ENCODE measurements around the gene C2orf42. TPM values are rescaled to one million over a fixed set of nuclear protein-coding genes. Genes with fewer than 3 reads are reported as not detected.

C2orf42 gene
- total and polyA plus RNA-seq, 2 of the 4 experiments (the other 2 are of a cell fraction) = 7.5 to 31.5 TPM

- BruUV-seq (replicated peaks) = no TSS peak
- POLR2A ChIA-PET (ENCODE audit: unreplicated experiment) = no interaction called here
- CTCF ChIA-PET = interaction anchor here (0.5 kb wide), 1 partner anchor 14 kb away, joined by 3 read pairs; no protein-coding TSS in a partner anchor
- Histone ChIP-seq H2AFZ (replicated peaks; ENCODE audit: low read length, poor library complexity) (no peak overlapping the region), H3K14ac (replicated peaks; ENCODE audit: low read depth, low read length) (no peak overlapping the region), H3K36me3 (ENCODE audit: control insufficient read depth, insufficient read depth, low read length) (peaks cover 10% of the 10 kb centered on the region), H4K20me1 (ENCODE audit: insufficient read depth, low read length) (0 out of 2 replicates have a peak, but pooled peaks cover 3% of the 10 kb centered on the region), H2BK120ac (ENCODE audit: low read depth, low read length) (no peak overlapping the region), H3K4me2 (ENCODE audit: low read depth, low read length) (no peak overlapping the region), H2AK5ac (ENCODE audit: low read depth, low read length) (no peak overlapping the region), H3K9me3 (ENCODE audit: control insufficient read depth, insufficient read depth, low read length) (no peaks in the 10 kb centered on the region), H3K18ac (ENCODE audit: low read depth, low read length) (no peak overlapping the region), H3K27ac (ENCODE audit: insufficient read depth, low read length) (no peak overlapping the region), H3K56ac (ENCODE audit: extremely low read depth, insufficient read depth, low read length) (no peak overlapping the region), H2AK9ac (replicated peaks; ENCODE audit: low read depth, low read length, poor library complexity) (no peak overlapping the region), H3K9me1 (ENCODE audit: insufficient read depth, low read length) (peaks cover 6% of the 10 kb centered on the region; the same call in 1 of the 2 replicates), H4K5ac (ENCODE audit: low read depth, low read length) (no peak overlapping the region), H3K23ac (ENCODE audit: low read depth, low read length) (no peak overlapping the region), H4K91ac (ENCODE audit: insufficient read depth, low read depth, low read length) (no peak overlapping the region), H4K8ac (ENCODE audit: low read depth in 2 of 2, low read length in 2 of 2) (no peak overlapping the region), H2BK5ac (ENCODE audit: low read depth, low read length, poor library complexity, severe bottlenecking) (no peak overlapping the region), H3K79me1 (ENCODE audit: low read depth in 1 of 2, low read length in 2 of 2) (peaks cover 0 to 16% of the 10 kb centered on the region in 2 experiments; a peak in 3 of 4 replicates), H3K27me3 (ENCODE audit: control insufficient read depth, insufficient read depth, low read length) (no peaks in the 10 kb centered on the region), H3K9ac (ENCODE audit: low read depth, low read length) (no peak overlapping the region), H3K4me1 (ENCODE audit: control insufficient read depth, insufficient read depth, low read length) (peaks cover 2% of the 10 kb centered on the region; the same call in 1 of the 2 replicates), H3K4me3 (ENCODE audit: insufficient read depth, low read depth, low read length) (no peak overlapping the region), H2BK15ac (ENCODE audit: low read depth, low read length) (no peak overlapping the region), H3K4ac (ENCODE audit: low read depth, low read length) (no peak overlapping the region), H2BK20ac (ENCODE audit: low read depth, low read length) (no peak overlapping the region)
- WGBS, 2 experiments (ENCODE audit: extremely low coverage in 2 of 2, insufficient read length in 1 of 2) = no CpG with 5 or more reads among the region's 4 CpGs
- intact Hi-C loops (cut with micrococcal nuclease) = no loop called here
- DNase-seq (no peak), ATAC-seq (ENCODE audit: low read depth) (no peak)
- TF ChIP-seq CEBPB (IDR thresholded peaks at IDR 0.05; ENCODE audit: low read depth, low read length) (no peak), USF2 (IDR thresholded peaks at IDR 0.05; ENCODE audit: low read depth, low read length) (no peak), MAFK (IDR thresholded peaks at IDR 0.05; ENCODE audit: low read depth, low read length) (no peak), FOS (IDR thresholded peaks at IDR 0.05; ENCODE audit: low read depth, low read length) (no peak), MXI1 (IDR thresholded peaks at IDR 0.05; ENCODE audit: borderline replicate concordance, low read depth, low read length) (no peak), NFE2L2 (IDR thresholded peaks at IDR 0.05; ENCODE audit: low read depth, low read length) (no peak), BHLHE40 (IDR thresholded peaks at IDR 0.05; ENCODE audit: low read depth, low read length) (no peak), RCOR1 (IDR thresholded peaks at IDR 0.05; ENCODE audit: insufficient replicate concordance, low read length) (no peak)
- TF ChIP-seq, protein P1, sequence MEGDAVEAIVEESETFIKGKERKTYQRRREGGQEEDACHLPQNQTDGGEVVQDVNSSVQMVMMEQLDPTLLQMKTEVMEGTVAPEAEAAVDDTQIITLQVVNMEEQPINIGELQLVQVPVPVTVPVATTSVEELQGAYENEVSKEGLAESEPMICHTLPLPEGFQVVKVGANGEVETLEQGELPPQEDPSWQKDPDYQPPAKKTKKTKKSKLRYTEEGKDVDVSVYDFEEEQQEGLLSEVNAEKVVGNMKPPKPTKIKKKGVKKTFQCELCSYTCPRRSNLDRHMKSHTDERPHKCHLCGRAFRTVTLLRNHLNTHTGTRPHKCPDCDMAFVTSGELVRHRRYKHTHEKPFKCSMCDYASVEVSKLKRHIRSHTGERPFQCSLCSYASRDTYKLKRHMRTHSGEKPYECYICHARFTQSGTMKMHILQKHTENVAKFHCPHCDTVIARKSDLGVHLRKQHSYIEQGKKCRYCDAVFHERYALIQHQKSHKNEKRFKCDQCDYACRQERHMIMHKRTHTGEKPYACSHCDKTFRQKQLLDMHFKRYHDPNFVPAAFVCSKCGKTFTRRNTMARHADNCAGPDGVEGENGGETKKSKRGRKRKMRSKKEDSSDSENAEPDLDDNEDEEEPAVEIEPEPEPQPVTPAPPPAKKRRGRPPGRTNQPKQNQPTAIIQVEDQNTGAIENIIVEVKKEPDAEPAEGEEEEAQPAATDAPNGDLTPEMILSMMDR (conservative IDR thresholded peaks at IDR 0.05; ENCODE audit: low read depth, low read length) = no peak
- TF ChIP-seq, protein P2, sequence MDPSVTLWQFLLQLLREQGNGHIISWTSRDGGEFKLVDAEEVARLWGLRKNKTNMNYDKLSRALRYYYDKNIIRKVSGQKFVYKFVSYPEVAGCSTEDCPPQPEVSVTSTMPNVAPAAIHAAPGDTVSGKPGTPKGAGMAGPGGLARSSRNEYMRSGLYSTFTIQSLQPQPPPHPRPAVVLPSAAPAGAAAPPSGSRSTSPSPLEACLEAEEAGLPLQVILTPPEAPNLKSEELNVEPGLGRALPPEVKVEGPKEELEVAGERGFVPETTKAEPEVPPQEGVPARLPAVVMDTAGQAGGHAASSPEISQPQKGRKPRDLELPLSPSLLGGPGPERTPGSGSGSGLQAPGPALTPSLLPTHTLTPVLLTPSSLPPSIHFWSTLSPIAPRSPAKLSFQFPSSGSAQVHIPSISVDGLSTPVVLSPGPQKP (IDR thresholded peaks at IDR 0.05; ENCODE audit: borderline replicate concordance, low read depth, low read length) = no peak
- in situ Hi-C loops (cut with MboI; ENCODE audit: low sequenced_read_pairs) = no loop called here
- dilution Hi-C loops (cut with HindIII; ENCODE audit: low sequenced_read_pairs, unreplicated experiment) = no loop called here
Measured at GRCh38 chr2:70182689-70183088, 8.1 kb downstream of the C2orf42 start.
